HG02870 (cell line): Measurements from ENCODE around the gene IRF2BP1.
"Not testable (repeated sequence)": the region's sequence is repeated elsewhere in the genome, so short reads cannot be mapped to it uniquely, and the experiment has no call there.

Source experiments
- ATAC-seq: cut with Tn5 transposase; IDR thresholded peaks from one replicate; pipeline ENCODE4 v1.9.1; 2021; ENCODE audit warnings: mild to moderate bottlenecking, moderate library complexity; ENCODE audit not compliant: unreplicated experiment

Gene IRF2BP1

DNA sequence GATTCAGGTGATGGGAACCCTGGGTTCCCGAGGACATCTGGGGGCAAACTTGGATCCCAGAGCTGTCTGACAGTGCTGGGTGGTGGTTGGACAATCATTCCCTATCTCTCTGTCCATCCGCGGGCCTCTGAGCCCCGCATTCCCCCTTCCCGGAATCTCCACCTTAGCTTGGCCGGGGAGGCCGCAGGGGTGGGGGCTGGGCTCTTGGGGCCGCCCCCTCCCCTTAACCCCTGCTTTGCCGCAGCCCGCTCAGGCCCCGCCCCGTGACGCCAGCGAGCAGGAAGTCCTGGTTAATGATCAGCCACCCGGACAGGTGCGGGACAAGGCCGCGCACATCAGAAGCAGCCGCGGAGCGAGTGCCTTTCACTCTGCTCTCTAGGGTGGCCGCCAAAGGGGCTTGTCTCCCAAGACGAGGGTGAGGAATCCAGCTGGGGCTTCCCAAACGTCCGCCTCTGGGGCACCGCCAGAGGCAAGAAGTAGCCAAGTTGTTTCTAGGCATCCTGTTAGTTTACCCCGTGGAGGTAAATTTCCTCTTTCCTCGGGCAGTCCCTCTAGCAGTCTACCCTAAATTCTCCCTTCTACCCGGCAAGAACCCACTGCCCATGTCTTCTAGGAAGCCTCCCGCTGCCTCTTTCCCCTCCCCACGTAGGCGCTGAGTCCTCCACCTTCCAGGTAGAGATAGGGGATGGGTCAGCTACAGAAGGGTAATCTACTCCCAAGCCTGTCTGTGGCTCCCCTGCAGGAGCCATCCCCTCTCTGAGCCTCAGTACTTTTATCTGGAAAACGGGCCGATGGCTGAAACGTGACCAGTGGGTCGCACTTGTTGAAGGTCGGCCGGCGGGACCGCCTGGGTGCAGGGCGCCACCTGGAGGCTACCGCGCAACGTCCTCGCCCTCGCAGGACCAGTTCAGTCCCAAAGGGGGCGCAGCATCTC is 3.0 kb downstream of the IRF2BP1 start:
- no peak for ATAC-seq

DNA sequence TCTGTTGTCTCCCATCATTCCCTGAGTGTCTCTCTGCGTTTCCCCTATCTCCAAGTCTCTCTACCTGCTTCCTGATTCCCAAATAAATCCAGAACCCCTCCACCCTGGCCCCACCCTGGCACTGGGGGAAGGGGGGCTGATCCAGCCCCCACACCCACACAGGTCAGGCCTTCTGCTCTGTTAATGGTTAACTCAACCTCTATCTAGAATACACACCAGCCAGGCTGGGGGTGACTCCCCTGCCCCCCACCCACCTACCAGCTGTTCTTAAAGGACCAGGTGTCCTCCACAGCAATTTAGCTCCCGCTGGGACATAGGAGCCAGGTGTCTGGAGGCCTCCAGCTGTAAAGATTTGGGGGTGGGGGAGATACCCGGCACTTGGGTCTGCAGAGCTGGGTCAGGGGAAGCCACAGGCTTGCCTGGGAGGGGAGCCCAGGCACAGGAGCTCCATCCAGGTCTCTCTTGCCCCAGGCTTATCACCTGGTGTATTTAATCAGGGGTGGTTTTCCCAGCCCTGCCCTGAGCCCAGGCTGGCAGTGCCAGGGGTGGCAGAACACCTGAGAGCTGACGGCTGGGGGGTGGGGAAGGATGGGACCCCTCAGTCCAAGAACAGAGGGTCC is 3.9 kb downstream of the IRF2BP1 start:
- no peak for ATAC-seq

DNA sequence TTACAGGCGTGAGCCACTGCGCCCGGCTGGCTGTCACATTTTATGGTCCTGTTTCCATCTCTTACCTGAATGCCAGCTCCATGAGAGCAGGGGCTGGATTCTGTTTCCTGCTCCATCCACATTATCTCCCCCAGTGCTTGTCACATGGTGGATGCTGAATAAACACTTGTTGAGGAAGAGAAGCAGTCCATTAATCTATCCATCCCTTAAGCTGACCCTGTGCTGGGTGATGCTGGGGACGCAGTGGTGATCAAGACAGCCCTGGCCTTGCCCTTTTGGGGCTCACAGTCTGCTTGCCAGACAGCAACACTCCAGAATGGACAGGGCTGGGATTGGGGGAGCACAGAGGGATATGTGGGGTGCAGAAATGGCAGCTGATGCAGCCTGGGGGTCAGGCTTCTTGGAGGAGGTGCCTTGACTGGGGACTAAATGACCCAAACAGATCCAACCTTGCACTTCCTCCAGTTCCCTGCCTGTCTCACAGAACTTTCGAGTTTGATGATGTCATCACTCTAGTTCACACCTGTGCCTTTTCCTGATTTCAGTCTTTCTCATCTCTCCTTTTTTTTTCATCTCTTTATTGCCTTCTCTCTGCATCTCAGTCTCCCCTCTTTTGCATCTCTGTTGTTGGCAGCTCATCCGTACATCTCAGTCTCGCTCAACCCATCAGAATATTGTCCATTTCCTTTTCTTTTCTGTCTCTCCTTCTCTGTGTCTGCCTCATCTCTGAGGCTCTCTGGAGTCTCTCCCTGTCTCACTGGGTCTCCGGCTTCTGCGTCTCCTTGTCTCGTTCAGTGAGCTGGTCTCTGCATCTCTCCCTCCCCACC is 4.6 kb downstream of the IRF2BP1 start:
- ATAC-seq: no peak

DNA sequence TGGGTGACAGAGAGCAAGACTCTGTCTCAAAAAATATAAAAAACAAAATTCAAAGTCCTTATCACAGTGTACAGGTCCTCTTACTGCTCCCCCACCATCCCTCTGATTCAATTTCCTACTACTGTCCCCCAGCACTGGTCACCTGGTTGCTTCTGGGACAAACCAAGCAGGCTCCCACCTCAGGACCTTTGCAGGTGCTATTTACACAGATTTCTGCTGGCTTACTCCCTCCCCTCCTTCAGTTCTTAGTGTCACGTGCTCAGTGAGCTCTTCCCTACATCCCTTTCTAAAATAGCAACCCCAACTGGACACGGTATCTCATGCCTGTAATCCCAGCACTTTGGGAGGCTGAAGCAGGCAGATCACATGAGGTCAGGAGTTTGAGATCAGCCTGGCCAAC is 6.0 kb downstream of the IRF2BP1 start:
- ATAC-seq: no peak

DNA sequence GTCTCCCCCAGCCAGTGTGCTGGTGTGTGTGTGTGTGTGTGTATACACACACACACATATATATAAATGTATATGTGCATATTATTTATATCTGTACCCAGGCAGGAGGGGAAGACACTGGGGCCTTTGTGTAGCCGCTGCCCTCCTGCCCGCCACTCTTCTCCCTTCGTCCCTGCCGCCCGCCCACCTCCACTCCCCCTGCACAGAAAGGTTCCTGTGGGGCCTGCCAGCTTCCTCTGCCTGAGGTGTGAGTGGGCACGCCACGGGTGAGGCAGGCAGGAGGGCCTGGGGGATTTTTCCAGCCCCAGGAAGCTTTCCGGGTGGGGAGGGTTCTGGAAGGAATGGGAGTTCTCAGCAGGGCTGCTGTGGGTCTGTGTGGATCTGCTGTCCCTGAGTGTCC is 6.9 kb downstream of the IRF2BP1 start:
- ATAC-seq: no peak

DNA sequence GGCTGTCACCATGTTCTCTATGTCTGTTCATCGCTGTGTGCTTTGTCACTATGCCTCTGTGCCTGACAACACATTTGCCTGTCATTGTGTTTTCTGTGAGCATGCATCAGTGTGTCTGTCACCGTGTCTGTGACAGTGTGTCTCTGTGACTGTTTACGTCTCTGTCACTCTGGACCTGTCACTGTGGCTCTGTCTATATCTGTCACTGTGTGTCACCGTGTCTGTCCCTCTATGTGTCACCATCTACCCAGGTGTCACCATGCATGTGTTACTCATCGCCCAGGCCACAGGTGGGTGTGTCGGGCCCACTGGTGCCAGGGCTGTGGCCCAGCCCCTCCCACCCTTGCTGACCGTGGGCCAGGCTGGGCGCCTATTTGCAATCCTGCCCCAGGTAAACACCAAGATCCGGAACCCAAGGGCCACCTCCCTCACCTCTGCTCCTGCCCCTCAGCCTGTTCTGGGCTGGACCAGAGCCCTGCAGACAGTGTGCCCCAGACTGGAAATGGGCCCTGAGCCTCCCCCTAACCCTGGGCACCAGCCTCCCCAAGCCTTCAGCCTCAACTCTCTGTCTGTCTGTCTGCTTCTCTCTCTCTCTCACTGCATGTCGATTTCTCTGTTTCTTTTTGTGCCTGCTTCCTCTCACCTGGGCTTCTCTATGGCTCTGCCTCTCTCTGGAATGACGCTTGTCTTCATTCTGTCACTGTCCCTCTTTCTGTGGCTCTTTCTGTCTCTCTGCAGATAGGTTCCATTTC is 7.7 kb downstream of the IRF2BP1 start:
- ATAC-seq: no peak

DNA sequence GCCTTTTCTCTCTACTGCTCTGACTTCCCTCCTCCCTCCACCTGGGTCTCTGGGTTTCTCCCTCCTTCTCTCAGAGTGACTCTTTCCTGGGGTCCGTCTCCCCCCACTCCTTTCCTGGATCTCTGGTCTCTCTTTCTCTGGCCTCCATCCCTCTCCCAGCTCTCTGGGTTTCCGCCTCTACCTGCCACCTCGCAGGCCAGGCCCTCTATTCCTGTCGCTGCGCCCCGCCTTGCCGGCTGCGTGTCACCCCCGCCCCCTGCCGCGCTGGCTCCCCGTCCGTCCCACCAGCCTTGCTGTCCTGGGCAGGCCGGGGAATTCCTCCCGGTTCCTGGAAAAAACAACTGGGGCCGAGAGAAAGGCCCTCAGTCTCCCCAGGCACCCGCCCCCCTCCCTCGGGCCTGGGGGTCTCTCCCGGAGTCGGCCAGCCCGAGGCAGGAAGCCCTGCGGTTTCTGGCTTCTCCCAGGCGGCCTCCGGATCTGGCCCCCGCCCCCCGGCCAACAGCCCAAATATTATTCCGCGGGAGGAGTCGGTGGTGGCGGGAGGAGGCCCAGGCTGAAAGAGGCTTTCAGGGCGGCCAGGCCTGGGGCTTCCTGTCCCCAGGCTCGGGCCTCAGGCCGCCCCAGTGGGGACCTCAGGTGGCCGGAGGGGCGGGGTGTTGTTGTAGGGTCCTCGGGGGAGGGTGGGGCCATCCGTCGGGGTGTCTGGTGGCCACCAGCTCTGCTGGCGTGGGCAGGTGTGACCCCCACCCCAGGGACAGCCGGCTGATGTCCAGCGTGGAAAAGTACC is 9.3 kb downstream of the IRF2BP1 start:
- ATAC-seq: no peak

DNA sequence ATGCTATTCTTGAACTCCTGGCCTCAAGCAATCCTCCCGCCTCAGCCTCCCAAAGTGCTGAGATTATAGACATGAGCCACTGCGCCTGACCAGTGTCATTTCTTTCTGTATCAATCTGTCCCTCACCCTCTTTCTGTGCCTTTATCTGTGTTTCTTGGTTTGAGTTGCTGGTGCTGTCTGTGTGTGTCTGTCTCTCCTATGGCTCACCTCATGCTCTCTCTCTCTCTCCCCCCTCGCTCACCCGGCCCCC is 9.9 kb downstream of the IRF2BP1 start:
- ATAC-seq: no peak

DNA sequence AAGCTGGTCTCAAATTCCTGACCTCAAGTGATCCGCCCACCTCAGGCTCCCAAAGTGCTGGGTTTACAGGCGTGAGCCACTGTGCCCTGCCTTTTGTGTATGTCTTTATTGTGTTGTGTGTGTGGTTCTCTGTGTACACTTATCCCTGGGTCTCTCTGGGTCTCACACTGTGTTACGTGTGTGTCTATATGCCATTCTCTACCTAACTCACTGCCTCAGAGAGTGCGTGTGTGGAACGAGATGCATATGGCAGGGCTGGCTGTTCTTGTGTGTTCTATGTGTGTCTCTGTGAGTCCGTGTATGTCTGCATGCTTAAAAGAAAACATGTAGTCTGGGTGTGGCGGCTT is 11.3 kb downstream of the IRF2BP1 start:
- no peak for ATAC-seq

DNA sequence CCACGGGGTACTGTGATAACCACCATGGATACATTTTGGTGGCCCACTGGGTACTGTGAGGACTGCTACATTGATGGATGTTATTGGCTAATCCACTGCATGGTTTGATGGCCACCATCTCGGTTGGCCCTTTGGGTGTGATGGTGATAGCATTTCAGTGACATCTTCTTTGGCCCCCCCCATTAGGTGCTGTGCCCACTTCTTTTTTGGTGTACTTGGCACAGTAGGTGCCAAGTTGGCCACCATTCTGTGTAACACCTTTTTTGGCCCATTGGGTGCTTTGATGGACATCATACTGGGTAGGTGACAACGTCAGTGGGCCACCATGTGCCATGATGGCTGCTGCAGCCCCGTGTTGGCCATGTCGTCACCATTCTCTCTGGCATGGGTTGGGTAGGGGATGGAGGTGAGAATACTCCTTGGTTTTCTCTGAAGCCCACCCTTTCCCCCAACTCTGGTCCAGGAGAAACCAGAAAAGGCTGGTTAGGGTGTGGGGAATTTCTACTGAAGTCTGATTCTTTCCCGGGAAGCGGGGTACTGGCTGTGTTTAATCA is 12.6 kb downstream of the IRF2BP1 start:
- no peak for ATAC-seq

DNA sequence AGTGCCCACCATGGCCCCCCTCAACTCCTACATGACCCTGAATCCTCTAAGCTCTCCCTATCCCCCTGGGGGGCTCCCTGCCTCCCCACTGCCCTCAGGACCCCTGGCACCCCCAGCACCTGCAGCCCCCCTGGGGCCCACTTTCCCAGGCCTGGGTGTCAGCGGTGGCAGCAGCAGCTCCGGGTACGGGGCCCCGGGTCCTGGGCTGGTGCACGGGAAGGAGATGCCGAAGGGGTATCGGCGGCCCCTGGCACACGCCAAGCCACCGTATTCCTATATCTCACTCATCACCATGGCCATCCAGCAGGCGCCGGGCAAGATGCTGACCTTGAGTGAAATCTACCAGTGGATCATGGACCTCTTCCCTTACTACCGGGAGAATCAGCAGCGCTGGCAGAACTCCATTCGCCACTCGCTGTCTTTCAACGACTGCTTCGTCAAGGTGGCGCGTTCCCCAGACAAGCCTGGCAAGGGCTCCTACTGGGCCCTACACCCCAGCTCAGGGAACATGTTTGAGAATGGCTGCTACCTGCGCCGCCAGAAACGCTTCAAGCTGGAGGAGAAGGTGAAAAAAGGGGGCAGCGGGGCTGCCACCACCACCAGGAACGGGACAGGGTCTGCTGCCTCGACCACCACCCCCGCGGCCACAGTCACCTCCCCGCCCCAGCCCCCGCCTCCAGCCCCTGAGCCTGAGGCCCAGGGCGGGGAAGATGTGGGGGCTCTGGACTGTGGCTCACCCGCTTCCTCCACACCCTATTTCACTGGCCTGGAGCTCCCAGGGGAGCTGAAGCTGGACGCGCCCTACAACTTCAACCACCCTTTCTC is 13.6 kb downstream of the IRF2BP1 start:
- ATAC-seq: no peak

DNA sequence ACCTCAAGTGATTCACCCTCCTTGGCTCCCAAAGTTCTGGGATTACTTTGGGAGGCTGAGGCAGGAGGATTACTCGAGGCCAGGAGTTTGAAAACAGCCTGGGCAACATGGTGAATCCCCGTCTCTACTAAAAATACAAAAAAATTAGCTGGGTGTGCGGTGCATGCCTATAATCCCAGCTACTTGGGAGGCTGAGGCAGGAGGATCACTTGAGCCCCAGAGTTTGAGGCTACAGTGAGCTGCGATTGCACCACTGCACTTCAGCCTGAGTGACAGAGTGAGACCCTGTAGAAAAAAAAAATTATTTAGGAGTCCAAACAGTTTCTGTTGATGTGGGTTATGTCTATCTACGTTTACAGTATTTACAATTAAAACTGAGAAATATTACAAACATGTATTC is 15.1 kb downstream of the IRF2BP1 start:
- ATAC-seq: no peak

DNA sequence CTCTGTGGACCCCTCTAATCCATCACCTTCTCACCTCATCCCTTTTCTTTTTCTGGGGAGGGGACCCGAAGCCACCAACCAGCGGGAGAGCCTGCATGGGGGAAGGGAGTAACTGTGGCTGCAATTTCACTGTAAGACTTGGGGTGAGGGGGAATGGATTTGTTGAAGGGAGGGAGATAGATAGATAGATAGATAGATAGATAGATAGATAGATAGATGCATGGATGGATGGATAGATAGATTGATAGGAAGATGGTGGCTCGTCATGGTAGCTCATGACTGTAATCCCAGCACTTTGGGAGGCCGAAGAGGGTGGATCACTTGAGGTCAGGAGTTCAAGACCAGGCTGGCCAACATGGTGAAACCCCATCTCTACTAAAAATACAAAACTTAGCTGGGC is 18.7 kb downstream of the IRF2BP1 start:
- ATAC-seq: not testable (repeated sequence)

DNA sequence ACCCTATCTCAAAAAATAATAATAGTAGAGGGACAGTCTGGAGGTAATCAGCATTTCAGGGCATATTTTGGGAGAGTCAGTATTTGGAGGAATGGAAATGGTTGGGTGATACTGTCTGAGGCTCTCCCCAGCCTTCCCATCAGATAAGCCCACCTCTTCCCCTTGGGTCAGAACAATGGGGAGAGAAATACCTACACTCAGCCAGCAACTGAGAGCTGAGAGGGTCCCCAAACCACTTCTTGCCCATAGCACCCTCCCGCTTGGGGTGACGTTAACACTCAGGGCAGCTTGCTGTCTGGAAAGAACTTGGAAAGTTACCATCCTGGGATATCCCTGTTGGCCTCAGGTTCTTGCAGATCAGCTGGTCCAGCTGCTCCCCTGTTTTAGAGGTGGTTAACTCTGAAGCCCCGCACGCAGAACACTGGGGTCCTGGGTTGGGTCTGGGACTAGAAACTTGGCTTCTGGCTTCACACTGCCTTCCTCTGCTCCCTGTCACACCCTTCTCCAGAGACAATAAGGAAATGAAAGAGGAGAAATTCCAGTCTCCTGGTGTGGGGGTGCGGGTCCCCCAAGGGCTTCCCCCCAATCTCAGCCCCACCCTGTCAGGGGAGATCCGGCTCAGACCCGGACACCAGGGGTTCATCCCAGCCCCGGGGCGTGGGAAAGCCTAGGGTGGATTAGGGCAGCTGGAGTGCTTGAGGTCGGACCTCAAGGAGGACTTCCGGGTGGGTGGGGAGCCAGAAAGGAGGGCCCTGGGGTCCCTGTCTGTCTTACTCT is 19.4 kb downstream of the IRF2BP1 start:
- ATAC-seq: no peak

DNA sequence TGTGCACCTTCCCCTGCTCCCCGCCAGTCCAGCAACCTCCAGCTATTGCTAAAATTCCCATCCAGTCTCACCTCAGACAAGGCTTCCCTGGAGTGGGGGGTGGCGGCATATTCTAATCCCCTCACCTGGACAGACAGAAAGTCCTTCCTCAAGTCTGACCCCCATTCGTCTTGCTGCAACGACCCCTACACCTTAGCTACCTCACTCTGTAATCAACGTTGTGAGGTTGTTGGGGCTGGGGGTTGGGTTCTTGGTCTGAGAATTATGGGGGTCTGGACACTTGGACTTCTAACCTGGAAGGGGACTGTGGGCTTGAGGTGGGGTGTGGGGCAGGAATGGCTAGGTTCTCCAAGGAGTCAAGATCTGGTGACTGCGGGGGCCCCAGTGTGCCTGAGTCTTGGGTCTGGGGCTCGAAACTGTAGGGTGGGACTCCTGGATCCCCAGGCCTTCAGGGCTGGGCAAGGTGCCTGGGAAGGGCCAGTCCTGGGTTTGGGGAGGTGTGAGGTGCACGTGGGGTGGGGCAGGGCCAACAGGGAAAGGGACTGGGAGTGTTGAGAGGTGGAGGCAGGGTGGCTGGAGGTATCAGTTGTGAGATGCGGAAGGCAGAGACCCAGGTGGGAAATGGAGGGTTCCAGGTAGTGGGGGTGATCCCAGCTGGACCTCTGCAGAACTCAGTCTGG is 20.5 kb downstream of the IRF2BP1 start:
- ATAC-seq: no peak

DNA sequence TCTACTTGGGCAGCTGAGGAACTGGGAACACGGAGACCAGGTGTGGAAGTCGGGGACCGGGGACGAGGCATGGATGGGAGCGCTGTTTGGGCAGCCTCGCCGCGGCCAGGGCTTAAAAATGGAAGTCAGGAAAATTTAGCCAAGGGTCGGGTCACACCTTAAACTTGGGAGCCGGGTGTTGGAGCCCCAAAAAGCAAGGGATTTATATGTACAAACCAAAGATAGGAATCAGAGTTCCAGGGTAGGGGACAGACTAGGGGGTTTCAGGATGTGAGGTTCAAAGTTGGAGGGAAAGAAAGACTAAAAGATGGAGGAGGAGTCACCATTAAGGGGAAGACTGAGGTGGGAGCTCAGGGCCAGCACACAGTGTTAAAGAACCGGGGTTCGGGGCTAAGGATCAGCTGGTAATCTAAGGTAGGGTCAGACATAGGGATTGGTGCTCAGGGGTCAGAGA is 21.3 kb downstream of the IRF2BP1 start:
- ATAC-seq: no peak

DNA sequence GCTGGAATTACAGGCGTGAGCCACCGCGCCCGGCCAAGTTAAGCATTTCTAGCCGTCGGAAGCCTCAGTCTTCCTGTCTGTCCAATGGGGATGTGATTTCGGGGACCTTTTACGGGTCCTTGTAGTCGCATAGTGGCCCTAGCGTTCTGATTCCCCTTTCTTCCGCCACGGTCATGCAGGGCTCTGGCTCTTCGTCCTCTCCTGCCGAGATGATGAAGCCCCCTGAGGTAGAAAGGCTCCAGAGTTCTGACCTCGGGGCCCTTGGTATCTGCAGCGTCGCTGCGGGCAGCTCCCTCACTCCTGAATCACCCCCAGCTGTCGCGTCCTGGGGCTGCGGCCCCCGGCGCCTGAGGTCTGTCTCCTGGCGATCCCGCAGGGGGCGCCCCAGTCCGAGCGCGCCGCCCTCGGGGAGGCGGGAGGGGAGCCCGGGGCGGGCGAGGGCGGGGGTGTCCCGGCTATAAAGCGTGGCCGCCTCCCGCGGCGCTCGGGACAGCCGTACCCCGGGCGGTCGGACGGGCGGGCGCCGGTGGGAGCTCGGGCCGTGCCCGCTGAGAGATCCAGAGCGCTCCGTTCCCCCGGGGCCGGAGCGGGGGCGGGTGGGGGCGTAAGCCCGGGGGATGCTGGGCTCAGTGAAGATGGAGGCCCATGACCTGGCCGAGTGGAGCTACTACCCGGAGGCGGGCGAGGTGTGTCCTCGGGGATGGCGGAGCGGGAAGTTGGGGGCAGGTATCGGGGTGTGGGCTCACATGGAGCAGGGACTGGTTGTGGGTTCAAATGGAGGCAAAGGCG is 21.9 kb downstream of the IRF2BP1 start, which contains the start of gene FOXA3:
TSS of gene FOXA3 (plus strand) at position 487 of the 789 bp plus-strand sequence. CDS start at position 618, 131 bp downstream.
- no peak for ATAC-seq
